ENCODE data around the gene ZNF644.
"Not testable (repeated sequence)": the region's sequence is repeated elsewhere in the genome, so short reads cannot be mapped to it uniquely, and the experiment has no call there.

ZNF644 gene

DNA sequence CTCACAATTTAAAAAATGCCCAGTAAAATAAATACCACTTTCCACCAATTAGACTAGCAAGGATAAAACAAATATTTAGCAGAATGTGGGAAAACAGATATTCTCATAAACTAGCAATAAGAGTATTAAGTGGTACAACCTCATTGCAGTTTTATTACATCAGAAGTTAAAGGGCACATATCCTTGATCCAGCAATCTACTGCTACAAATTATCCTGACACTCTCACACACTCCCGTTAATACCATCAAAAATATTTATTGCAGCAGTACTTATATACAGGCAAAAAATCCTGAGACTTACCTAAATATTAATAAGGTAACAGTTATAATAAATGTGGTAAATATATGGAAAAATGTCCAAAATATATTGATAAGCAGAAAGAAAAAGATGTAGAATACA, 44.3 kb downstream of the ZNF644 start:
- DNase-seq: no peak

DNA sequence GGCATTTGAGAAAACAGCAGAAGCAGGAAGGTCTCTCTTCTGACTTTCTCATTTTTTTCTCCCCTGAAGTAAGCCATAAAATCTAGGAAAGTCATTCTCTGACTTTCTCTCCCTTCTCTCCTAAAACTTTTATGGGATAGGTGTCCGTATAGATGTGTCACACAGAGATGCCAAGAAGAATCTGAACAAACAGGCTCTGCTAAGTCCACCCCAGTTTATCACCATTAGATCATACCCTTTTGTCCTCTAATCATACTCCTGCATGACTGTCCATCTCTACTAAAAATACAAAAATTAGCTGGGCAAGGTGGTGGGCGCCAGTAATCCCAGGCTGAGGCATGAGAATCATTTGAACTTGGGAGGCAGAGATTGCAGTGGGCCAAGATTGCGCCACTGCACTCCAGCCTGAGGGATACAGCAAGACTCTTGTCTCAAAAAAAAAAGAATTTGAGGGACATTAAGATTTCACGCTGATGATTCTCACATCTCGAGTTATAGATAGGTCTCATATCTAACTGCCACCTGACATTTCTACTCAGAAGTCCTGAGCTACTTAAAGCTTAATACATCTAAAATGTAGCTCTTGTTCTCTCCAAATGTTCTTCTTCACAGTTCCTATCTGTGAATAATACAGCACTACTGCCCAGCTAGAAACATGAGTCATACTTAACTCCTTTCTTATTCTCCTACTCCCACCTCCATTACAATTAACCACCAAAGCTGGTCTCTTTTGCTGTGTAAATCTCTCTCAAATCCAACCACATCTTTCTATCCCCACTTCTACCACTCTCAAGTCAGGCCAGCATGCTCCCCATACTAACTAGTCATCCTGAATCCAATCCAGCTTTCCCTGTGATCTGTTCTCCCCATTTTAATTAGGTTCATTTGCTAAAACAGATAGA, 47.7 kb downstream of the ZNF644 start:
- no peak for DNase-seq

DNA sequence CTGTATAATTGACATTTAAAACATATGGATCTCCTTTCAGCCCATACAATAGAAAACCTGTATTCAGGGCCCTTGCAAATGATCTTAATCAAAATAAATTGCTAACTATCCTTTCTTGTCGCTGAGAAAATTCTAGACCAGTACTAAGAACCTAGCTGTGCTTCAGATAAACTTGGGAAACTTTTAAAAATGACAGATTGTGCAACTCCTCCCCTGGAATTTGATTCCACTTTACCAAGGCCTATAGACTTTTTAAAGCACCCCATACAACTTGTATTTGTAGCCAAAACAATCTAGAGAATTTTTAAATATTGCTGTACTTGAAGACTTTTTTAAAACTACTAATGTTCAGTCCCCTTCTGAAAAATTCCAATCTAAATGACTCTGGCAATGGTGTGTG, 51.6 kb downstream of the ZNF644 start:
- DNase-seq: no peak

DNA sequence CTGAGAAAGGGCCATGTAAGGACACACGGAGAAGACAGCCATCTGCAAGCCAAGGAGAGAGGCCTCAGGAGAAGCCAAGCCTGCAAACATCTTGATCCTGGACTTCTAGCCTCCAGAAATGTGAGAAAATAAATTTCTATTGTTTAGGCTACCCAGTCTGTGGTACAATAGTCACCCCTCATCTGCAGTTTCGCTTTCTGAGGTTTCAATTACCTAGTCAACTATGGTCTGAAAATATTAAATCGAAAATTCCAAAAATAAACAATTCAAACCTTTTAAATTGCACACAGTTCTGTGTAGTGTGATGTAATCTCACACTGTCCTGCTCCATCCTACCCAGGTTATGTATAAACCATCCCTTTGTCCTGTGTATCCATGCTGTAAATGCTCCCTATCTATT, 52.6 kb downstream of the ZNF644 start:
- DNase-seq: no peak

DNA sequence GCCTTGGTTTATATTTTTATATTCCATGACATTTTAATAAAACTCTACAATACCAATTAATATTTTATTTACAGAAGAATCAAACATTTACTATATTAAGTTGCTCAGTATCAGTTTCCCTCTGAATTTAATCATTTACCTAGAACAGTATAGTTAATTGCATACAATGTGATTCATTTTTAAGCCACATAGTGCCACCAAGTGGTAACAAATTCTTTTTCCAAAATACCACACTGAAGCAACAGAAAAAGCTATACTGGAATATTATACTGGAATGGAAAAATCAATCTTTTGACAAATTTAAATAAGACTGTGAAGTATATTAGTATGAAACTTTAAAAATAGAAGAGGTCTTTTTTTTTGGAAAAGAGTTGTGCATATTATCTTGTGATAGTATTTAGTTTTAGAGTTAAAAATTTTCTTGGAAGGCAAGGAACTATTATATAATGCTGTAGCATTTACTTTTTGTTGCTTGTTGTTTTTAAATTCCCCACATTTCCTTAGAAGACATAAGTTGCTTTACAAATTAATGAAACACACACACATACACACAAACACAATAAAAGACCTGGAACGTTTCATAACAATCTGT, 57.3 kb downstream of the ZNF644 start:
- no peak for DNase-seq

DNA sequence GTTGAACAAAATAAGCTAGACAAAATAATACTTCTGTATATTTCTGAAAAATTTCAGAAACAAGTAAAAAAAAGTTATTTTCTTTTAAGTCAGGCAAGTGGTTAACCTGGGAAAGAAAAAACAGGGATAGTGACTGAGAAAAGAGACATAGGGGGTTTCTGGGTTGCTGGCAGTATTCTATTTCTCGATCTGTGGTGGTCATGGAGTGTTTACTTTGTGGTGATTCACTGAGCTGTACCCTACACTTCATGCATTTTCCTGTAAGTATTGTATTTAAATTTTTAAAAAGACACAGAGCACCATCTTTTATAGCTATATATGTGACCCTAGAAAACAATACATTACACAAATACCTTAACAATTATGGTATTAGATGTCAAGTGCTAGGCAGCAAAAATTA, 58.2 kb downstream of the ZNF644 start:
- DNase-seq: no peak

DNA sequence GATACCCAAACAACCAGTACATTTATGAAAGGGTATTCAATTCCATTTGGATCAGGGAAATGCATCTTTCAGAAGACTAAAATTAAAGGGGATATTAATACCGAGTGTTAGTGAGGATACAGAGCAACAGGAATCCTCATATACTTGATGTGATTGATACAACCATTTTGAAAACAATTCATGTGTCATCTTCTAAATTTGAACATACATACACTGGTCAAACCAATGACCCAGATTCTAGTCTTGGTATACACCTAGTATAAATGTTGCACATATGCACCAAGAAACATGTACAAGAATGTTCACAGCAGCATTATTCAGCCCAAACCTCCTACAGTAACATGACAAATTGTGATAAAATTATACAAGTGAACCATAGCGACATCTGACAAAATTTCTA, 58.6 kb downstream of the ZNF644 start:
- DNase-seq: no peak

DNA sequence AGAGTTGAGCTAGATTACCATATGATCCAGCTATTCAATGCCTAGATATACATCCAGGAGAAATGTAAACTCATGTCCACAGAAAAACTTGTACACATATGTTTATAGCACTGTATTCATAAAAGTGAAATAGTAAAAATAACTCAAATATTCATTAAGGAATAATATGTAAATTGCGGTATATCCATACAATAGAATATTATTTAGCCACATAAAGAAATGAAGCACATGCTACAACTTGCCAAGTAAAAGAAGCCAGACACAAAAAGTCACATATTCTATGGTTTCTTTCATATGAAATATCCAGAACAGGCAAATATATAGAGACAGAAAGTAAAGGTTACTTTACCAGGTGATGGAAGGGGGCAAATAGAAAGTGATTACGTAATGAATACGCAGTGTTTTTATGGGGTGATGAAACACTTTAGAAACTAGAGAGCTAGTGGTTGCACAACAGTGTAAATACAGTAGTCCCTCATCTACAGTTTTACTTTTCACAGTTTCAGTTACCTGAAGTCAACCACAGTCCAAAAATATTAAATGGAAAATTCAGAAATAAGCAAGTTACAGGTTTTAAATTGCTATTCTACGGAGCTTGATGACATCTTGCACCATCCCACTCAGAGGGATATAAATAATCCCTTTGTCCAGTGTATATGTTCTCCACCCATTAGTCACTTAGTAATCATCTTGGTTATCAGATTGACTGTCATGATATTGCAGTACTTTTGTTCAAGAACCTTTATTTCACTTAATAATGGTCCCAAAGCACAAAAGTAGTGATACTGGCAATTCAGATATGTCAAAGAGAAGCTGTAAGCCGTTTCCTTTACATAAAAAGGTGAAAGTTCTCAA, 62.3 kb downstream of the ZNF644 start:
- no peak for DNase-seq

DNA sequence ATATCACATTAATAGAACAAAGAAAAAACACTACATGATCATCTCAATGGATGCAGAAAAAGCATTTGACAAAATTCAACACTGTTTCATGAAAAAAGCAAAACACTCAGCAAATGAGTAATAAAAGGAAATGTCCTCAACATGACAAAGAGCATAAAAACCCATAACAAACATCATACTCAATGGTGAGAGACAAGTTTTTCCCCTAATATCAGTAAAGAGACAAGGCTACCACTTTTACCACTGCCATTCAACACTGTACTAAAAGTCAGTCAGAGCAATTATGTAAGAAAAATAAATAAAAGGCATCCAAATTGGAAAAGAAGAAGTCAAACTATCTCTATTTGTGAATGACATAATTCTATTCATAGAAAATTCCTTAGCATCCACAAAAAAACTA, 64.3 kb downstream of the ZNF644 start:
- no peak for DNase-seq

DNA sequence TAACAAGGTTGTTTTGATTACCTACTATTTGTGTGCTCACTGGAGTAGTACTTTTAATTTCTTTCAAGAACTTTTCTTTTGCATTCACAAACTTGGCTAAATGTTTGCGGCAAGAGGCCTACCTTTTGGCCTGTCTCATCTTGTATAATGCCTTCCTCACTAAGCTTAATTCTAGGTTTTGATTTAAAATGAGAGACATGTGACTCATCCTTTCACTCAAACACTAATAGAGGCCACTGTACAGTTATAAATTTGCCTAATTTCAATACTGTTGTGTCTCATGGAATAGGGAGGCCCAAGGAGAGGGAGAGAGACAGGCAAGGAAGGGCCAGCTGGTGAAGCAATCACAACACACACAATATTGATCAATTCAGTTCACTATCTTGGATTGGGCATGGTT, 66.1 kb downstream of the ZNF644 start:
- DNase-seq: no peak

DNA sequence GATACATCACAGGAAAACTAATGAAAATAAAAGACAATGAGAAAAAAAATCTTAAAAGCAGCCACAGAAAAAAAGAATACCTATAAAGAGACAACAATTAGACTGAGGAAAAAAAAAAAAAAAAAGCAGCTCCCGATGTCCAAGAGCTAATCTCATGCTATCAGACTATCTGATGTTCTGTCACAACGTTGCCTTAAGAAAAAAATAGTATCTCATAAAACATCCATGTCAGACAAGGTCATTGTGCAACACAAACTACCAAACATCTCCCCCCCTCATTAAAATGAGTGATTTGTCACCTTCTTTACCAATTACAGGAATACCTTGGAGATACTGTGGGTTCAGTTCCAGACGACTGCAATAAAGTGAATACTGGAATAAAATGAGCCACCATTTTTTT, 68.9 kb downstream of the ZNF644 start:
- no peak for DNase-seq

DNA sequence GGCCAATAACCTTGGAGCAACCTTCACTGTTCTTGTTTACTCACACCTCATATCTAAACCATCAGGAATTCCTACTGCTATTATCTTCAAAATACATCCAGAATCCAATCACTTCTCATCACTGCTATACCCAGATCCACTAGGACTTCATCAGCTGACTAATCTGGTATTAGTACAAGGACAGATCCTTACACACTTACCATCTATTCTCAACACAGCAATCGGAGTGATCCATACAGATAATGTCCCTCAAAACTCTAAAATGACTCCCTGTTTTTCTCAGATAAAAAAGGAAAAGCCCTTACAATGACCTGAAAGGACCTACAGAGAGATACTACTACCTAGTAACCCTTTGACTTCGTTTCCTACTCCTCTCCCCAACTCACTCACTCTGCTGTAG, 70.8 kb downstream of the ZNF644 start:
- no peak for DNase-seq

DNA sequence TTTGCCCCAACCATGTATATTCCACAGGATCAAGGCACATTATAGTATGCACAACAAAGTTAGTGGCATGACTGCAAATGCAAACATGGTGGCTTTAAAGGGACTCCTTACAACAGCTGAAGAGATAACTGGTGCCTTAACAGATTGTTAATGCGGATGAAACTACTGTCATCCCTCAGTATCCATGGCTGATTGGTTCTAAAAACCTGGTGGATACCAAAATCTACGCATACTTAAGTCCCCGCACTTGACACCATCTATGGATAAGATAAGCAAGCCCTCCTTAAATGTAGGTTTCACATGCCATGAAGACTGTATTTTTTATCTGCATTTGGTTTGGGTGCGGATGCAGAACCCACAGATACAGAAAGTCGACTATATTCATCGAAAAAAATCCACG, 73.5 kb downstream of the ZNF644 start:
- DNase-seq: no peak

DNA sequence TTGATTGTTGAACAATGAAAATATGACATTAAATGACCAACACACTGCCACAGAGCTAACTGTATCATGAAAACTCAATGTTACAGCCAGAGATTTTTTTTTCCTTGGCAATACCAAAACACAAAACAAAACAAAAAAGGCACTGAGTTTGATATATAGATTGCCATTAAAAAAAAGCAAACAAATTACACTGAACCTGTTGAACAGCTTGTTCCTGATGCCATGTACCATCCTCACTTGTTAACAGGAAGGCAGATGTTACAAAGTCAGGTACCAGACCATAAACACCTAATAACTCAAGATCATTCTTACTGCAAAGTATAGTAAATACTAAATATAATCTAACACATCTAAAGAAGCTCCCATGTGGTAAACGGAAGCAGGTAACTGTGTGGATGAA, 75.2 kb downstream of the ZNF644 start:
- DNase-seq: no peak

DNA sequence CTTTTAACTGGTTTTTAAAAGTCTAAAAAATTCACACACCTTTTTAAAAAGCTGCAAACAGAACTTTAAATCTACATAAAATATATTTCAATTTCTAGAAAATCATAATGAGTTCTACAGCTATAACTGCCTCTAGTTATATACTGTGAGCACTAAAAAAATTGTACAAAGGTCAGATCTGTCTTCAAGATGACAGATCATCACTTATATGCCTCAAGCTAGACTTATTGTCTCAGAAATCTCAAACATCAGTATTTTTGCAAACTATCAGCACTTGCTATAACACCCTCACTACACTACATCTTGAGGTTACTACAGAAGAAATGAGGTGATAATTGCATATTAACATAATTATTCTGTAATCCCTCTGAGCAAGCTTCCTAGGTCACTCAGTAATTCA, 76.5 kb downstream of the ZNF644 start:
- DNase-seq: no peak

DNA sequence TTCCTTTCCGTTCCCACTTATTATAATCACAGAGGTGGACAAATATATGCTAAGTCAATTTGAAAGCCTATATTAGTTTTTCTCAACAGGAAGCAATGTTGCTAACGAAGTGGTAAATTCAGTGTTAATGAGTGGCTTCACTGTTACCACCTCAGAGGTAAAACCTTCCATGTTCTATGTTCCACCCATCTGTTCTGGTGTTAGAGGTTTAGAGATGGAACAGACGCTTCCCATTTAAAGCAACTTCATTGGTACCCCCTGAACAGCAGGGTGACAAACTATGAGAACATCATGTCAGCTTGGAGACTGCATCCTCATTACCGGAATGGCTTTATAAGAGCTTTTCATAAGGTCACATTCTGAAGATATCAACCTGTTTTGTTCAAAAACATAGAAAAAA, 77.9 kb downstream of the ZNF644 start:
- DNase-seq: no peak

DNA sequence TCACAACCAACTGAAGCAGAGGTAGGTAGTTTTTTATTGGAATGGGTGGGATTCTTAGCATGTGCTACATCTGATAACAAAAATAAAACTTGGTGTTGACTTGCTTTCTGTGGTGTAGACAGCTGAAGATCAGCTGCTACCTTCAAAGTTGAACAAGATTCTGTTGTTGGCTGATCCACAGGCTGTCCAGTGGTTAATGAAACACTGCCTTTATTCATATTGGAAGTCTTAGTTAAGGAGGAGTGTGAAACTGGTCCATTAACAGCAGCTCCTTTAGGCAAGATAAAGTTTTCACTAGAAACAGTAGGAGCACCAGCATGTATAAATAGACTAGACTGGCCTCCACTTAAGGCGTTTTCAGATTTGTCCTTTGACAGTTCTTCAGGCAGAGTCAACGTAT, 81.1 kb downstream of the ZNF644 start:
- DNase-seq: no peak

DNA sequence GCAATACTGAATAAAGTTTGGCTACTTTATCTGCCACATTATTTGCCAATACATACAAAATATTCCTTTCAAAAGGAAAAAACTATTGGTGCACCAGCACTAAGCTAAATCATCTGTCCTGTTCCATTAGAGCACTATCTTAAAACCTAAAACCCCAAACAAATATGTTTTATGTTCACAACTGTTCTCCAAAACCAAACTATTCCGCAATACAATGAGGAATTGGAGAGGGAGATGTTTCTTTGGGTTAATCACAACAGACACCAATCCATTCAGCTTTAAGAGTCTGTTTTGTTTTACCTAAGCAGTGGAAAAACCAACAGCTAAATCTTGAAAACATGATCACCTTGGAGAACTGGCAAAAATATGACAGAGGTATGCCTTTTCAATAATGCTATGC, 85.1 kb downstream of the ZNF644 start:
- no peak for DNase-seq

DNA sequence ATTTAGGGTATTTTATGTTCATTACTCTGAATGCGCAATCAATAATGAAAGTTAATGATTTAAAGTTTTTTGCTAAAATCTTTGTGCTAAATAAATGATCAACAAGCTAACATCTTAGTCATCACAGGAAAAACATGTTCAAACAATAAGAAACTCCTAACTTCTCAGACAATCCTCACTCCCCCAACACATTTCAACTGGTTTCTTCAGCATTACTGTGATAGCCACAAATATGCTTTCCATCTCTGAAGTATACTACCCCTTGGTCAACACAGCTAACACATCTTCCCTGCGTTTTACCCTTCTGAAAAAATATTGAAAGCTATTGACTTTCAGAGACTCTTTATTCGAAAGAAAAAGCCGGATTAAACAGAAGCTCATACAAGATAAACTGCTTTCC, 85.8 kb downstream of the ZNF644 start:
- no peak for DNase-seq

DNA sequence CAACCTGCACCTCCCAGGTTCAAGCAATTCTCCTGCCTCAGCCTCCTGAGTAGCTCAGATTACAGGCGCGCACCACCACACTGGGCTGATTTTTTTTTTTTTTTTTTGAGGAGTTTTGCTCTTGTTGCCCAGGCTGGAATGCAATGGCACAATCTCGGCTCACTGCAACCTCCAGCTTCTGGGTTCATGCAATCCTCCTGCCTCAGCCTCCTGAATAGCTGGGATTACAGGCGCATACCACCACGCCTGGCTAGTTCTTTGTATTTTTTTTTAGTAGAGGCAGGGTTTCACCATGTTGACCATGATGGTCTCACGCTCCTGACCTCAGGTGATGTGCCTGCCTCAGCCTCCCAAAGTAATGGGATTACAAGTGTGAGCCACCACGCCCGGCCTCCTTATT, 93.6 kb downstream of the ZNF644 start:
- DNase-seq: not testable (repeated sequence)

DNA sequence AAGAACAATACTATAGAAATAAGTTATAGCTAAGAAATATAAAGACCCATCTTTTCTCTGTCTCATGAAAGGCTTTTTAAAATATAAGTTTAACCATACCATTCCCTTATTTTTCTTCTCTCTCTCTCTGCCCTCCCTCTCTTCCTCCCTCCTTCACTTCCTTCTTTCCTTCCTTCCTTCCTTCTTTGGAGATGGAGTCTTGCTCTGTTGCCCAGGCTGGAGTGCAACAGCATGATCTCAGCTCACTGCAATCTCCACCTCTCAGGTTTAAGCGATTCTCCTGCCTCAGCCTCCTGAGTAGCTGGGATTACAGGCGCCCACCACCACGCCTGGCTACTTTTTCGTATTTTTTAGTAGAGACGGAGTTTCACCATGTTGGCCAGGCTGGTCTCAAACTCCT, 94.2 kb downstream of the ZNF644 start:
- DNase-seq: not testable (repeated sequence)

DNA sequence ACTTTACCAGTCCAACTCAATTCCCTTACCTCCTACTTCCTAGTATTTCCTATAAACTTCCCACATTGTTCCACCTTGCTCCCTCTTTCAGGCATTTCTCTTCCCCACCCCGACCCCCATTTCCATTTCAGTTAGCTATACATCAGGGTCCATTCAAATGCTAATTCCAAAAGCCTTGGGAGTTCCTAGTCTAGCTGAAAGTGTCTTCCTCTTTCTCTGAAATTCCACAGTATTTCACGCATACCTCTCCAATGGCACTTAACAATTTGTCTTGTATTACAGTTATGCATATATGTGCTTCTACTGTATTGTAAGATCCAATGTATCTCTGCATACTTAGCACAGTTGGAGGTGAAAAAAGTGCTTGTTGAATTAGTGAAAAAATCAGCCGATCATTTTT, 94.9 kb downstream of the ZNF644 start:
- DNase-seq: no peak

DNA sequence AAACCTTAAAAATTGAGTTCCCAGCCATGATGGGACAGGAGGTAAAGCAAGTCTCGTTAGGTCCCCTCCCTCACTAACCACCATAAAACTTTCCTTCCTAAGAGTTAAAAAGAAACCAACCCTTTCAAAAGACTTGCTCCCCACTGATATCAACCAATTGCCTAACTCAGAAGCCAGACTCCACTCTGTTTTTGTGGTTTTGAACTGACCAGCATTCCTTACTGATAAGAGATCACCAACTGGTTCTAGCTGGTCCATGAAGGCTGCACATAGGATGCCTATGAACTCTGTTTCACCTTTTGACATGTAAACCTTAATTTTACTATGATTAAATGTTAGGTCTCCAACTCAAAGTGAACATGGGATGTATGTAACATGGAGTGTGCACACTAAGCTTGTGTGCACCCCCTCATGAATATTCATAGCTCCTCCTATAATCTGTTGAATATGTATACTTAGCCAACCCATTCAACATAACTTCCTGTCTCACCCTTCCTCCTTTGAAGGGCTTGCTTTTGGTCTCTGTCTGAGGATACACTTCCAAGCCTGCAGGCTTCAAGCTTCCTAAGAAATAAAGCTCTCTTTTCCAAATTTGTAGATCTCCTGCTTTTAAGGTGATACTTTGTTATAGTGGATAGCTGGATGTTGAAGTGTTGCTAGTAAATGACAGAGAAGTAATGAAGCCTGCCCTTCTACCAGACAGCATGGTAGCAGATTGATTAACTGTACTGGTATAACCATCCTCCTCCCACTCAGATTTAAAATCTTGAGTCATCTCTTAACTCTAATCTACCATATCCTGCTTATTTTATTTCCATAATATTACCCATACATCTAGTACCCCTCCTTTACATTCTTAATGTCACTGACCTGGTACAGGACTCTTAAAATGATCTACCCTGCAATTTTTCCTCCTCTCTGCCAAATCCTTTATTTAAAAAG, 95.6 kb downstream of the ZNF644 start:
- DNase-seq: no peak

Data from DMS153 (cell line).